GM12873 (cell line): ENCODE data around the gene ANKRD23.

ENCODE experiments used
- CTCF ChIP-seq: IDR thresholded peaks from 2 replicates; pipeline ENCODE4 v1.5.1; 2012; ENCODE audit warnings: low read depth, mild to moderate bottlenecking, moderate library complexity, low read length, control low read depth; ENCODE audit not compliant: insufficient read depth; ENCODE audit errors: missing control alignments

ANKRD23 gene

DNA sequence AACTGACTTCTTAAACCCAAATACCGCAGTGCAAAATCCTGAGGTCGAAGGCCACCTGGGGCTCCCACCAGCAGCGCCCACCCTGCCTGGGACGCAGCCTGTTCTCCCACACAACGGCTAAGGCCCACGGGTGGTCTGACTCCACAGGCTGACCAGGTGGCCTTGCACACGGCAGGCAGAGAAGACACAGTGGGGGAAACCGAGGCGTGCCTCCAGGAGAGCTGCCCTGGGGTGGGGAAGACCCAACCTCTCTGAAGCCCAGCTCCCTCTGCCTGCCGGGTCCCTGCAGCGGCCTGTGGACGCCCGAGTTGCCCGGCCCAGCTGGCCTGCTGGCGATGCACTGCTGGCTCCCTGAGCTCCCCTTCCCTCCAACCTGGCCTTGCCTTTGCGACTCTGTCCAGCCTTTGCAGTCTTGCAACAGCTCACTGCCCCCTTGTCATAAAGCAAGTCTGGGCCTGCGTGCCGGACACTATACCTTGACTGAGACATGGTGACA is 35.8 kb upstream of the ANKRD23 start:
- TF ChIP-seq CTCF = no peak

- TF ChIP-seq CTCF = no peak
Observed at GRCh38 chr2:96878796-96879544, 35.1 kb upstream of the ANKRD23 start.

DNA sequence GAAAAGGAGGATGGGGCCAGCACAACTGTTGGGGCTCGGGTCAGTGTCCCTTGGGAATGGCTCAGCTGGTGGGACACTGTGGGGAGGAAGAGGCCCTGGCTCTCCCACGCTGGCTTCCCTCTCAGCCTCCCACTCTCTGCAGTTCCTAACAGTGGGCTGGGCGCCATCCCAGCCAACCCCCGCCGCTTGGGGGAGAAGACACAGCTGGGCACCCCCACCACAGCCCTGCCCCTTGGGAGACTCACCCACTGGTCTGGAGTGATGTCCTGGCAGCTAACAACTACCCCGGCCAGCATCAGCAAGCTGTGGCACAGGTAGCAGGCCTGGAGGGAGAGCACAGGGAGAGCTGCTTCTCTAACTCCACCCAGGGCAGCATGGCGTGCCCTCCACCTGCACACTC is 34.4 kb upstream of the ANKRD23 start:
- TF ChIP-seq CTCF = no peak

DNA sequence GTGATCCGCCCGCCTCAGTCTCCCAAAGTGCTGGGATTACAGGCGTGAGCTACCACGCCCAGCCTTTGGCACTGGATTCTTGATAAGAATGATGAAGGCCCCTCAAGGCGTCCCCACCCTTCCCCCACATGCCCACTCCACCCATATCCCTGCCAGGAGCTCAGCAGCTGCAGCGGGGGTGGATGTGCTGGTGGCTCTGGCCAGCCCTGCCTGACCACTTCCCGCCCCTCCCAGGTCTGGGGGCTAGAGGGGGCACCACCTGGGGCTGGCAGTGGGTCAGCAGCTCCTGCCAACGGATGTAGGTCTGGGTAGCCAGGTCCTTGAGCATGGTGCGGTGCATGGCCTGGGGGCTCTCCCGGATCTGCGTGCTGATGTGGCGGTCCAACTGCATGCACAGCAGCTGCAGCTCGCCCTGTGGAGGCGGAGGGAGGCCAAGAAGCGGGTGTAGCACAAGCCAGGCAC is 33.8 kb upstream of the ANKRD23 start:
- TF ChIP-seq CTCF = no peak

GRCh38 chr2:96877042-96877451 is 33.2 kb upstream of the ANKRD23 start:
- no peak for TF ChIP-seq CTCF

DNA sequence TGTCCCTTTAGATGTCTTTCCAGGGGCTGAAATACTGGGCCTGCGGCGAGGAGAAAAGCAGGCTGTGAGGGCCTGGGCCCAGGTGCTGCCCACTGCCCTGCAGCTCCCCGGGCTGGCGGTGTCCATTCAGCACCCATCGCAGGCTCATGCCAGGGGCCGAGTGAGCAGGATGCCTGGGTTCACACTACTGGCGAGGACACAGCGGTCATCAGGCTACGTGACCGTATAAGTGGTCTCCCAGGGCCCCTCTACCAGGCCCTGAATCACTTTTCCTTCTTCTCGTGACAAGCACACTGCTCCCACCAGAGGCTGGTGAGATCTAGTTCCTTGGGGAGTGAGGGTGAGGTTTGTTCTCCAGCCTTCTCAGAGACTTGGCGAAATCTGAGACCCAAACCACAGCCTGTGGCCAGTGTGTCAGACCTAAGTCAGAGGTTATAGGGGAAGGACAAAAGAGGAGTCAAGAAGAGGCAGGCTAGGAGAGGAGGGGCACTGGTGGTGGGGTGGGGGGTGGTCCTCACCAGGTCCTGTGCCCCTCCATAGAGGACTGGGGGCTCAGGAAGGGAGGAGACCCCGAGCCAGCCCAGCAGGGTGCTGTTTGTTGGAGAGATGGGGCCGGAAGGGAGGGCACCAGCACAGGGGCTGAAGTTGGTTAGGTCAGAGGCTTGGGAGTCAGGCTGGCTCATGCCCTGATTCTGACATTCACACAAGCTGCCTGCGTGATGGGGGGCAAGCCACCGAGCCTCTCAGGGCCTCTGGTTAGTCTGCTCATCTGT is 32.6 kb upstream of the ANKRD23 start:
- no peak for TF ChIP-seq CTCF
